Mucosa of descending colon (tissue), 3 donors: ENCODE measurements around the gene ENGASE. TPM values are rescaled to one million over a fixed set of nuclear protein-coding genes. Genes with fewer than 3 reads are reported as not detected.

Experiments
- ATAC-seq: fragments of 200-7000 bp; cut with Tn5 transposase; one replicate; pipeline ENCODE4 v1.9.1; 2020; ENCODE audit warnings: mild to moderate bottlenecking, moderate library complexity
- DNase-seq, 3 donors: peaks; one replicate each; pipeline ENCODE4 v3.0.0-alpha.2; 2020
- H3K36me3 ChIP-seq: fragments of 200-600 bp; one replicate; pipeline ENCODE4 v1.8.0; 2021; ENCODE audit warnings: low read depth, mild to moderate bottlenecking
- H3K4me1 ChIP-seq: fragments of 200-600 bp; one replicate; pipeline ENCODE4 v1.8.0; 2021; ENCODE audit warnings: low read depth, mild to moderate bottlenecking
- H3K4me3 ChIP-seq: fragments of 200-600 bp; one replicate; pipeline ENCODE4 v1.8.0; 2021; ENCODE audit warnings: mild to moderate bottlenecking
- H3K9me3 ChIP-seq: fragments of 200-600 bp; one replicate; pipeline ENCODE4 v1.8.0; 2021; ENCODE audit warnings: mild to moderate bottlenecking
- CTCF ChIP-seq: fragments of 200-600 bp; IDR thresholded peaks from one replicate; pipeline ENCODE4 v1.8.0; 2022; ENCODE audit warnings: antibody characterized with exemption, mild to moderate bottlenecking
- intact Hi-C, 2 donors: fragments of 100-400 bp; cut with DNase I in 1 of 2; cut with micrococcal nuclease in 1 of 2; formaldehyde crosslinking; loops; one replicate each; pipeline versions ENCODE4 v1.11.0 to v1.11.1; 2022; cut with DNase I, micrococcal nuclease
- total RNA-seq, 3 donors: library from RNA; stranded (reverse); fragmentation: NEBNext Ultra II Directional in 2 of 3; extraction: Animal tissue kit (Norgen Biotek cat#: 25700) in 2 of 3; gene quantifications; one replicate each; pipeline versions ENCODE4 v1.2.1 to v1.2.4, GENCODE V29; 2021 to 2023
- donor health status: DM: no; HTN: no; CAD: no; lungs with moderate emphysema.
- donor health status: DM: no; HTN: no; CAD: no.
- donor health status: DM: no; HTN: yes; CAD: no.

The ENGASE gene
- total RNA-seq, 3 donors from 2014 or later, result 89.6 to 160 (median 97.4) TPM

GRCh38 chr17:79041723-79042420 is 32.8 kb upstream of the ENGASE start:
- Histone ChIP-seq H3K4me3 (no peak overlapping the region), H3K9me3 (no peaks in the 10 kb centered on the region), H3K36me3 (no peaks in the 10 kb centered on the region), H3K4me1 (peaks cover 6% of the 10 kb centered on the region)
- DNase-seq, result no peak
- ATAC-seq, result no peak
- TF ChIP-seq CTCF, result no peak
- intact Hi-C loops, result no loop called here

GRCh38 chr17:79042421-79043190 is 32.0 kb upstream of the ENGASE start:
- Histone ChIP-seq H3K4me1 (peaks cover 6% of the 10 kb centered on the region), H3K9me3 (no peaks in the 10 kb centered on the region), H3K4me3 (no peak overlapping the region), H3K36me3 (no peaks in the 10 kb centered on the region)
- intact Hi-C loops, result no loop called here
- peak; percentile 77 for TF ChIP-seq CTCF
- ATAC-seq, result peak; percentile 87
- peak; percentile 82 to 92 (median 86) for DNase-seq

- Histone ChIP-seq H3K36me3 (no peaks in the 10 kb centered on the region), H3K9me3 (no peaks in the 10 kb centered on the region), H3K4me1 (peaks cover 6% of the 10 kb centered on the region), H3K4me3 (no peak overlapping the region)
- TF ChIP-seq CTCF, result no peak
- DNase-seq, result no peak
- intact Hi-C loops, result no loop called here
- ATAC-seq, result no peak
These were observed 31.3 kb upstream of the ENGASE start for GRCh38 chr17:79043191-79043930.

- Histone ChIP-seq H3K36me3 (no peaks in the 10 kb centered on the region), H3K9me3 (no peaks in the 10 kb centered on the region), H3K4me1 (peaks cover 6% of the 10 kb centered on the region), H3K4me3 (no peak overlapping the region)
- DNase-seq (peak in 1 of 3 donors; percentile 21), ATAC-seq (no peak)
- intact Hi-C loops, result no loop called here
- TF ChIP-seq CTCF, result no peak
These were observed 30.7 kb upstream of the ENGASE start for GRCh38 chr17:79043931-79044320.

- DNase-seq (peak in 1 of 3 donors; percentile 23), ATAC-seq (no peak)
- Histone ChIP-seq H3K36me3 (no peaks in the 10 kb centered on the region), H3K4me1 (peaks cover 6% of the 10 kb centered on the region), H3K4me3 (no peak overlapping the region), H3K9me3 (no peaks in the 10 kb centered on the region)
- intact Hi-C loops, result no loop called here
- TF ChIP-seq CTCF, result no peak
These were observed 30.2 kb upstream of the ENGASE start for GRCh38 chr17:79044462-79044861.
